GM12878 (cell line): ENCODE data around the gene CUL9. TPM values are rescaled to one million over a fixed set of nuclear protein-coding genes. Genes with fewer than 3 reads are reported as not detected.
A peak's percentile ranks its signal among the peaks of the same experiment; 100 is the strongest.

ENCODE experiments used
- ATAC-seq: fragments of 200-7000 bp; cut with Tn5 transposase; 3 replicates; pipeline ENCODE4 v1.9.1; 2020; ENCODE audit warnings: mild to moderate bottlenecking, moderate library complexity
- BruUV-seq: library from RNA; stranded (reverse); fragments of 400-500 nt; replicated peaks from 2 replicates; lab custom pipeline; 2021; lab: Mats Ljungman, UMichigan
- CTCF ChIA-PET: fragments of 300-600 bp; sonication (Branson Sonifier 250); formaldehyde crosslinking; extraction: SDS; loops from one replicate; lab custom pipeline; 2021; ENCODE audit warnings: inconsistent platforms; lab: Yijun Ruan, JAX
- POLR2A ChIA-PET: fragments of 350-600 bp; formaldehyde crosslinking; extraction: SDS; loops from one replicate; lab custom pipeline; 2021; ENCODE audit warnings: inconsistent platforms; lab: Charles Lee
- RAD21 ChIA-PET: fragments of 300-600 bp; sonication (Branson Sonifier 250); formaldehyde crosslinking; loops from one replicate; lab custom pipeline; 2023; ENCODE audit warnings: antibody characterized with exemption; ENCODE audit not compliant: unreplicated experiment; lab: Charles Lee
- SMC1A ChIA-PET: fragments of 300-600 bp; sonication (Branson Sonifier 250); formaldehyde crosslinking; loops from one replicate; lab custom pipeline; 2023; ENCODE audit not compliant: unreplicated experiment, uncharacterized antibody; lab: Charles Lee
- DNase-seq: peaks from one replicate; pipeline ENCODE4 v3.0.0-alpha.2; 2011; ENCODE audit warnings: low read depth, low spot score
- FAIRE-seq: peaks from 3 replicates; lab custom pipeline; 2011; peaks lifted over from hg19 to GRCh38; lab: Jason Lieb, UNC
- H2AFZ ChIP-seq: 2 replicates; pipeline ENCODE4 v1.6.0; 2011; ENCODE audit warnings: low read depth, low read length, control low read depth; ENCODE audit not compliant: control insufficient read depth
- H3K27ac ChIP-seq: 2 replicates; pipeline ENCODE4 v1.5.1; 2011; ENCODE audit warnings: control low read depth; ENCODE audit not compliant: control insufficient read depth, insufficient read depth
- H3K27me3 ChIP-seq, 2 experiments: replicated peaks in 1 of 2; 2 replicates each; pipeline versions ENCODE4 v1.6.0 to v1.6.1; 2011; ENCODE audit warnings: low read length in 1 of 2; ENCODE audit not compliant: control insufficient read depth in 2 of 2, insufficient read depth in 2 of 2
- H3K36me3 ChIP-seq, 2 experiments: 2 replicates each; pipeline ENCODE4 v1.5.1; 2011; ENCODE audit warnings: low read length in 1 of 2; ENCODE audit not compliant: control insufficient read depth in 2 of 2, insufficient read depth in 2 of 2
- H3K4me1 ChIP-seq: 2 replicates; pipeline ENCODE4 v1.6.1; 2011; ENCODE audit warnings: mild to moderate bottlenecking, low read length, moderate library complexity, mixed read lengths; ENCODE audit not compliant: control insufficient read depth, insufficient read depth
- H3K4me2 ChIP-seq: 2 replicates; pipeline ENCODE4 v1.6.0; 2011; ENCODE audit warnings: control low read depth; ENCODE audit not compliant: control insufficient read depth, insufficient read depth
- H3K4me3 ChIP-seq: fragments of 200-600 bp; sonication (generic); 2 replicates; pipeline ENCODE4 v1.5.1; 2016
- H3K79me2 ChIP-seq: 2 replicates; pipeline ENCODE4 v1.6.0; 2011; ENCODE audit warnings: low read length; ENCODE audit not compliant: control insufficient read depth, insufficient read depth
- H3K9ac ChIP-seq: 2 replicates; pipeline ENCODE4 v1.8.0; 2011; ENCODE audit warnings: low read length, control low read depth, mixed read lengths; ENCODE audit not compliant: control insufficient read depth, insufficient read depth
- H3K9me3 ChIP-seq: replicated peaks from 3 replicates; pipeline ENCODE4 v1.5.1; 2011; ENCODE audit warnings: mild to moderate bottlenecking, low read length; ENCODE audit not compliant: control insufficient read depth, insufficient read depth
- H4K20me1 ChIP-seq: 2 replicates; pipeline ENCODE4 v1.6.0; 2011; ENCODE audit not compliant: control insufficient read depth, insufficient read depth
- CBX5 ChIP-seq: sonication (generic); IDR thresholded peaks from 2 replicates; pipeline ENCODE4 v1.6.1; 2016; ENCODE audit warnings: low read depth, moderate library complexity, mild to moderate bottlenecking, inconsistent platforms
- CHD2 ChIP-seq: IDR thresholded peaks from 2 replicates; pipeline ENCODE4 v1.6.1; 2011; ENCODE audit warnings: low read depth, low read length, improper control_type of control experiment, borderline replicate concordance
- EED ChIP-seq: sonication (generic); IDR thresholded peaks from 2 replicates; pipeline ENCODE4 v1.6.1; 2016; ENCODE audit warnings: antibody characterized with exemption, low read depth
- FOXK2 ChIP-seq: fragments of 450-650 bp; IDR thresholded peaks from 2 replicates; pipeline ENCODE4 v1.6.1; 2017; ENCODE audit warnings: mild to moderate bottlenecking, moderate library complexity
- FOXM1 ChIP-seq: IDR thresholded peaks from 2 replicates; pipeline ENCODE4 v1.6.1; 2012; ENCODE audit warnings: low read depth, mild to moderate bottlenecking, inconsistent platforms, low read length, moderate library complexity
- MEF2B ChIP-seq: fragments of 450-650 bp; IDR thresholded peaks from 2 replicates; pipeline ENCODE4 v1.6.1; 2018; ENCODE audit warnings: mild to moderate bottlenecking, moderate library complexity; ENCODE audit not compliant: partially characterized antibody, poor library complexity, severe bottlenecking
- MXI1 ChIP-seq: fragments of 150-350 bp; IDR thresholded peaks from 2 replicates; pipeline ENCODE4 v1.6.1; 2011; ENCODE audit warnings: low read depth, mild to moderate bottlenecking, inconsistent platforms, low read length, improper control_type of control experiment
- NBN ChIP-seq: fragments of 450-650 bp; IDR thresholded peaks from 2 replicates; pipeline ENCODE4 v1.6.1; 2016
- NKRF ChIP-seq: fragments of 450-650 bp; conservative IDR thresholded peaks from 2 replicates; pipeline ENCODE4 v1.6.1; 2017; ENCODE audit warnings: mild to moderate bottlenecking, moderate library complexity
- NR2C2 ChIP-seq: IDR thresholded peaks from 2 replicates; pipeline ENCODE4 v1.6.1; 2011; ENCODE audit warnings: borderline replicate concordance, low read depth; ENCODE audit not compliant: control insufficient read depth, insufficient read length
- STAT1 ChIP-seq: fragments of 450-650 bp; conservative IDR thresholded peaks from 2 replicates; pipeline ENCODE4 v1.6.1; 2014; ENCODE audit warnings: antibody characterized with exemption, mild to moderate bottlenecking
- WRNIP1 ChIP-seq: IDR thresholded peaks from 2 replicates; pipeline ENCODE4 v1.6.1; 2011; ENCODE audit warnings: low read depth, low read length, improper control_type of control experiment, borderline replicate concordance
- ZNF217 ChIP-seq: fragments of 450-650 bp; IDR thresholded peaks from 2 replicates; pipeline ENCODE4 v1.6.1; 2017; ENCODE audit warnings: antibody characterized with exemption, mild to moderate bottlenecking
- ZZZ3 ChIP-seq: IDR thresholded peaks from 2 replicates; pipeline ENCODE4 v1.6.1; 2011; ENCODE audit warnings: low read depth; ENCODE audit not compliant: control insufficient read depth, insufficient read length
- WGBS: methylation state at CpG from one replicate; pipeline ENCODE4 v1.1.6; 2016; ENCODE audit warnings: low lambda C conversion rate; ENCODE audit not compliant: insufficient replicate concordance, insufficient coverage; ENCODE audit errors: missing lambda C conversion rate; 5-methylcytosine and 5-hydroxymethylcytosine counted together
- in situ Hi-C: fragments of 300-500 bp; cut with MboI; formaldehyde crosslinking; loops from 9 replicates; pipeline ENCODE4 v1.14.3; 2018; ENCODE audit warnings: mixed read lengths
- intact Hi-C: fragments of 100-400 bp; cut with micrococcal nuclease; formaldehyde crosslinking; loops from one replicate; pipeline ENCODE4 v1.14.2; 2022; ENCODE audit not compliant: unreplicated experiment
- polyA plus RNA-seq, 11 experiments: library from polyadenylated mRNA; depleted of rRNA in 4 of 11; unstranded in 6 of 11; stranded (reverse) in 5 of 11; fragments of >200 nt; fragmentation: Nextera tagmentation in 4 of 11; fragmentation: Illumina TruSeq in 1 of 11; extraction: Ambion mirVana in 4 of 11; extraction: Trizol in 1 of 11; gene quantifications; 1 replicate in 1 of 11; 2 replicates in 10 of 11; pipeline versions ENCODE4 v1.2.1 to v1.2.3, GENCODE V29; 2011 to 2016; ENCODE audit warnings: inconsistent platforms in 2 of 11, missing spikeins in 2 of 11, low read depth in 1 of 11
- total RNA-seq, 4 experiments: library from RNA; depleted of rRNA in 3 of 4; stranded (reverse); fragments of >200 nt in 3 of 4; fragmentation: Illumina TruSeq in 1 of 4; extraction: Trizol in 1 of 4; gene quantifications; 2 replicates each; pipeline versions ENCODE4 v1.2.1 to v1.2.3, GENCODE V29; 2013 to 2021
- TF ChIP-seq, protein P1 (sequence below): fragments of 450-650 bp; IDR thresholded peaks from 2 replicates; pipeline ENCODE4 v1.6.1; 2017; ENCODE audit warnings: mild to moderate bottlenecking

Gene CUL9
- total and polyA plus RNA-seq, 10 of the 15 experiments (the other 5 are each of a cell fraction or from before 2014, with no cell fraction given) = 1.2 to 48.3 (median 17.2) TPM

DNA sequence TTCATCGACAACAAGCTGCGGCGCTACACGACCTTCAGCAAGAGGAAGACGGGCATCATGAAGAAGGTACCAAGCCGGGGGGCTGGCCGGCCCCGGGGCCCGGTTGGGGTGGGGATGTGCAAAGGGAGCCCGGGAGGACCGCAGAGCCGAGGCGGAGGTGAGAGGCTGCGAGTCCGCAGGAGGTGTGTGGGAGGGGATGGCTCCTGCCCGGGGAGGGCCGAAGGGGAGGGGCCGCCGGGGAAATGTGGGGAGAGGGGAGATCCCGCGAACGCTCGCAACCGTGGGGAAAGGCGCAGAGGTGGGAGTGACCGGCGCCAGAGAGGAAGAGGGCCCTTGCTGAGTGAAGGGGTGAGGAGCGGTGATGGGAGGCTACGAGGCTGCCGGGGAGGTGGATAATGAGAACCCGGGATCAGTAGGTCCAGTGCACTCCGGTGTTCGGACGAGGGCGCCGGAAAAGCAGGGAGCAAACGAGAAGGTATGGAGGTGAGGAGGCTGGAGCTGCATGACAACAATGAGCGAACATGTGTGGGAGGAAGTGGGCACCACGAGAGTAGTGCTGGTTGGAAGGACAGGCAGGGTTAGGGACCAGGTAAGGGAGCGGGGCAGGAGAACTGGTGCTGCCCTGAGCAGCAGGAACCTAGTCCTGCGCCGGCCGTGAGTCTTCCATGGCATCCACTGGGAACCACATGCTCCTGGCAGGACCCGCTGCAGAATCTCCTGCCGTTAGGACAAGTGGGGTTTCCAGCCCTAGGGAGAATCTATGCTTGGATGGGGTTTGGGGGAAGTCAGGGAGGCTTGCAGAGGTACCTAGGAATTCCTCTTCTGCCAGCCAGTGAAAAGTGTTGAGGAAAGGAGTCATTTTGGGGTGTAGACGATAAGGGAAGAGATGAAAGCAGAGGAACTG is 9.6 kb upstream of the CUL9 start (continued):
- TF ChIP-seq ZNF217 (no peak), FOXM1 (no peak), NKRF (0 out of 2 replicates have a peak, but pooled peaks have one; percentile 51), WRNIP1 (0 out of 2 replicates have a peak, but pooled peaks have one; percentile 13), FOXK2 (no peak), MXI1 (0 out of 2 replicates have a peak, but pooled peaks have one; percentile 39), NBN (0 out of 2 replicates have a peak, but pooled peaks have one; percentile 47)

GRCh38 chr6:43173591-43174262 is 8.3 kb upstream of the CUL9 start:
- Histone ChIP-seq H3K27me3 (no peaks in the 10 kb centered on the region), H3K9me3 (no peaks in the 10 kb centered on the region), H3K27ac (peak overlapping the region; percentile 92), H3K4me1 (peaks cover 26% of the 10 kb centered on the region), H3K79me2 (peaks cover 48% of the 10 kb centered on the region), H3K36me3 (peaks cover 22 to 29% of the 10 kb centered on the region in 2 experiments), H4K20me1 (peaks cover 6% of the 10 kb centered on the region; the same call in 1 of the 2 replicates), H3K4me2 (peak overlapping the region; percentile 88), H3K4me3 (peak overlapping the region; percentile 94), H3K9ac (peak overlapping the region; percentile 95), H2AFZ (no peak overlapping the region)
- POLR2A ChIA-PET = interaction anchor here (0.5 to 2.8 kb wide), 9 partner anchors 9 to 456 kb away, joined by 3 to 26 read pairs (median 4); partner anchors contain the start of genes CUL9, POLR1C and YIPF3
- WGBS = 30% methylated on average over 11 of the region's 11 CpGs
- ATAC-seq = peak; percentile 1
- SMC1A ChIA-PET = interaction anchor here (0.7 to 2.8 kb wide), 10 partner anchors 9 to 120 kb away, joined by 3 to 10 read pairs (median 4); partner anchors contain the start of gene CUL7
- FAIRE-seq = no peak
- RAD21 ChIA-PET = interaction anchor here (0.7 to 3.2 kb wide), 6 partner anchors 30 to 333 kb away, joined by 3 to 18 read pairs (median 4); partner anchors contain the start of genes KLHDC3 and MEA1
- CTCF ChIA-PET = interaction anchor here (1.1 to 2.4 kb wide), 9 partner anchors 8 to 334 kb away, joined by 3 to 9 read pairs (median 5); partner anchors contain the start of genes CUL9 and DNPH1
- BruUV-seq = no TSS peak
- in situ Hi-C loops (no loop called here), intact Hi-C loops (loop anchor here (2.0 to 10.0 kb wide), 4 partner anchors 51 to 389 kb away; partner anchors contain the start of gene BICRAL)
- no peak for DNase-seq
- TF ChIP-seq MEF2B (no peak), CBX5 (no peak), CHD2 (no peak), NR2C2 (no peak), STAT1 (no peak), ZZZ3 (no peak), EED (no peak)
- TF ChIP-seq, protein P1, sequence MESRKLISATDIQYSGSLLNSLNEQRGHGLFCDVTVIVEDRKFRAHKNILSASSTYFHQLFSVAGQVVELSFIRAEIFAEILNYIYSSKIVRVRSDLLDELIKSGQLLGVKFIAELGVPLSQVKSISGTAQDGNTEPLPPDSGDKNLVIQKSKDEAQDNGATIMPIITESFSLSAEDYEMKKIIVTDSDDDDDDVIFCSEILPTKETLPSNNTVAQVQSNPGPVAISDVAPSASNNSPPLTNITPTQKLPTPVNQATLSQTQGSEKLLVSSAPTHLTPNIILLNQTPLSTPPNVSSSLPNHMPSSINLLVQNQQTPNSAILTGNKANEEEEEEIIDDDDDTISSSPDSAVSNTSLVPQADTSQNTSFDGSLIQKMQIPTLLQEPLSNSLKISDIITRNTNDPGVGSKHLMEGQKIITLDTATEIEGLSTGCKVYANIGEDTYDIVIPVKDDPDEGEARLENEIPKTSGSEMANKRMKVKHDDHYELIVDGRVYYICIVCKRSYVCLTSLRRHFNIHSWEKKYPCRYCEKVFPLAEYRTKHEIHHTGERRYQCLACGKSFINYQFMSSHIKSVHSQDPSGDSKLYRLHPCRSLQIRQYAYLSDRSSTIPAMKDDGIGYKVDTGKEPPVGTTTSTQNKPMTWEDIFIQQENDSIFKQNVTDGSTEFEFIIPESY = no peak
